GM21717 (cell line): ENCODE data around the gene SYNE2.
"Not testable (repeated sequence)": the region's sequence is repeated elsewhere in the genome, so short reads cannot be mapped to it uniquely, and the experiment has no call there.

ENCODE experiments used
- ATAC-seq: cut with Tn5 transposase; IDR thresholded peaks from one replicate; pipeline ENCODE4 v1.9.1; 2021; ENCODE audit warnings: mild to moderate bottlenecking, moderate library complexity; ENCODE audit not compliant: unreplicated experiment

SYNE2 gene

GRCh38 chr14:64118403-64118742 lies 265.6 kb downstream of the SYNE2 start:
- not testable (repeated sequence) for ATAC-seq

- no peak for ATAC-seq
Measured at GRCh38 chr14:64118892-64119291, 266.1 kb downstream of the SYNE2 start.

GRCh38 chr14:64119500-64119899 lies 266.7 kb downstream of the SYNE2 start:
- no peak for ATAC-seq

GRCh38 chr14:64119980-64120379 lies 267.2 kb downstream of the SYNE2 start:
- ATAC-seq = no peak

GRCh38 chr14:64123241-64123822 lies 270.5 kb downstream of the SYNE2 start:
- no peak for ATAC-seq

GRCh38 chr14:64125270-64125669 lies 272.5 kb downstream of the SYNE2 start:
- no peak for ATAC-seq

GRCh38 chr14:64126548-64126947 lies 273.7 kb downstream of the SYNE2 start:
- no peak for ATAC-seq

GRCh38 chr14:64137657-64138290 lies 285.0 kb downstream of the SYNE2 start:
- no peak for ATAC-seq

GRCh38 chr14:64147126-64147790 lies 294.5 kb downstream of the SYNE2 start:
- ATAC-seq = no peak

- no peak for ATAC-seq
Measured at GRCh38 chr14:64149921-64150320, 297.1 kb downstream of the SYNE2 start.

- ATAC-seq = no peak
Measured at GRCh38 chr14:64158608-64159007, 305.8 kb downstream of the SYNE2 start.

- no peak for ATAC-seq
Measured at GRCh38 chr14:64159588-64159987, 306.8 kb downstream of the SYNE2 start.

GRCh38 chr14:64170181-64170580 lies 317.4 kb downstream of the SYNE2 start:
- ATAC-seq = peak; percentile 61

GRCh38 chr14:64174922-64175782 lies 322.3 kb downstream of the SYNE2 start:
- no peak for ATAC-seq

- ATAC-seq = no peak
Measured at GRCh38 chr14:64176330-64176729, 323.5 kb downstream of the SYNE2 start.

GRCh38 chr14:64178814-64179213 lies 326.0 kb downstream of the SYNE2 start:
- ATAC-seq = no peak

GRCh38 chr14:64182908-64183307 lies 330.1 kb downstream of the SYNE2 start:
- ATAC-seq = not testable (repeated sequence)

GRCh38 chr14:64184103-64184729 lies 331.4 kb downstream of the SYNE2 start:
- ATAC-seq = no peak

- ATAC-seq = no peak
Measured at GRCh38 chr14:64185184-64185583, 332.4 kb downstream of the SYNE2 start.

- no peak for ATAC-seq
Measured at GRCh38 chr14:64186231-64187129, 333.7 kb downstream of the SYNE2 start.
